Upper lobe of right lung (tissue), 1 donor: Measurements from ENCODE around the gene ITGB7. TPM values are rescaled to one million over a fixed set of nuclear protein-coding genes. Genes with fewer than 3 reads are reported as not detected.

Source experiments
- ATAC-seq: fragments of 200-7000 bp; cut with Tn5 transposase; one replicate; pipeline ENCODE4 v1.9.1; 2020; ENCODE audit warnings: mild to moderate bottlenecking, moderate library complexity
- DNase-seq: peaks from one replicate; pipeline ENCODE4 v3.0.0-alpha.2; 2020
- H3K27ac ChIP-seq: fragments of 200-600 bp; one replicate; pipeline ENCODE4 v1.8.0; 2022
- H3K27me3 ChIP-seq: fragments of 200-600 bp; one replicate; pipeline ENCODE4 v1.8.0; 2022; ENCODE audit warnings: mild to moderate bottlenecking
- H3K36me3 ChIP-seq: fragments of 200-600 bp; one replicate; pipeline ENCODE4 v1.8.0; 2022
- H3K4me1 ChIP-seq: fragments of 200-600 bp; one replicate; pipeline ENCODE4 v1.8.0; 2022
- H3K4me3 ChIP-seq: fragments of 200-600 bp; one replicate; pipeline ENCODE4 v1.8.0; 2022; ENCODE audit warnings: mild to moderate bottlenecking
- H3K9me3 ChIP-seq: fragments of 200-600 bp; one replicate; pipeline ENCODE4 v1.8.0; 2022
- intact Hi-C: fragments of 100-400 bp; cut with DNase I; formaldehyde crosslinking; loops from one replicate; pipeline ENCODE4 v1.11.0; 2022
- total RNA-seq: library from RNA; stranded (reverse); fragmentation: NEBNext Ultra II Directional; extraction: Animal tissue kit (Norgen Biotek cat#: 25700); gene quantifications from one replicate; pipeline ENCODE4 v1.2.1, GENCODE V29; 2021
- TF ChIP-seq, protein P1 (sequence below): fragments of 200-600 bp; IDR thresholded peaks from one replicate; pipeline ENCODE4 v1.8.0; 2022; ENCODE audit warnings: antibody characterized with exemption
- donor health status: DM: no; HTN: yes; CAD: no; lungs with severe emphysema.

The ITGB7 gene
- total RNA-seq, 1 donor from 2014 or later, result 7.7 TPM

DNA sequence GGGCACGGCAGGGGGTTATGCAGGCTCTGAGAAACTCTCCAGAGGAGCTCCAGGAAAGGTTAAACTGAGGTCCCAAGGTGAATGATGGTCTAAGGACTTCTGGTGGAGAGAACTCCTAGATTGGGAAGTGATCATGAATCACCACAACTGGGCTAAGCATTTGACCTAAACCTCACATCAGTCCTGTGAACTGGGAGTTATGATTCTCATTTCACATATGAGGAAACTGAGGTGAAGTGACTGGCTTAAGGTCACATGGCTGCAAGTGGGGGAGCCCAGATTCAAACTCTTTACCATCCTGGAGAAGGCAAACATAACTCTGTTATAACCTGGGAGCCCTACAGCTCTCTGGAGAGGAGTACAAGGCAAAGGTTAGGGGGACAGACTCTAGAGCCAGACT lies 20.8 kb upstream of the ITGB7 start:
- no peak overlapping the region for H3K27ac ChIP-seq
- no peak overlapping the region for H3K4me3 ChIP-seq
- ATAC-seq (no peak), DNase-seq (no peak)
- TF ChIP-seq, protein P1, sequence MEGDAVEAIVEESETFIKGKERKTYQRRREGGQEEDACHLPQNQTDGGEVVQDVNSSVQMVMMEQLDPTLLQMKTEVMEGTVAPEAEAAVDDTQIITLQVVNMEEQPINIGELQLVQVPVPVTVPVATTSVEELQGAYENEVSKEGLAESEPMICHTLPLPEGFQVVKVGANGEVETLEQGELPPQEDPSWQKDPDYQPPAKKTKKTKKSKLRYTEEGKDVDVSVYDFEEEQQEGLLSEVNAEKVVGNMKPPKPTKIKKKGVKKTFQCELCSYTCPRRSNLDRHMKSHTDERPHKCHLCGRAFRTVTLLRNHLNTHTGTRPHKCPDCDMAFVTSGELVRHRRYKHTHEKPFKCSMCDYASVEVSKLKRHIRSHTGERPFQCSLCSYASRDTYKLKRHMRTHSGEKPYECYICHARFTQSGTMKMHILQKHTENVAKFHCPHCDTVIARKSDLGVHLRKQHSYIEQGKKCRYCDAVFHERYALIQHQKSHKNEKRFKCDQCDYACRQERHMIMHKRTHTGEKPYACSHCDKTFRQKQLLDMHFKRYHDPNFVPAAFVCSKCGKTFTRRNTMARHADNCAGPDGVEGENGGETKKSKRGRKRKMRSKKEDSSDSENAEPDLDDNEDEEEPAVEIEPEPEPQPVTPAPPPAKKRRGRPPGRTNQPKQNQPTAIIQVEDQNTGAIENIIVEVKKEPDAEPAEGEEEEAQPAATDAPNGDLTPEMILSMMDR, result no peak
- no peaks in the 10 kb centered on the region for H3K27me3 ChIP-seq
- H3K4me1 ChIP-seq, result peaks cover 32% of the 10 kb centered on the region
- intact Hi-C loops, result no loop called here
- H3K36me3 ChIP-seq, result no peaks in the 10 kb centered on the region
- no peaks in the 10 kb centered on the region for H3K9me3 ChIP-seq

DNA sequence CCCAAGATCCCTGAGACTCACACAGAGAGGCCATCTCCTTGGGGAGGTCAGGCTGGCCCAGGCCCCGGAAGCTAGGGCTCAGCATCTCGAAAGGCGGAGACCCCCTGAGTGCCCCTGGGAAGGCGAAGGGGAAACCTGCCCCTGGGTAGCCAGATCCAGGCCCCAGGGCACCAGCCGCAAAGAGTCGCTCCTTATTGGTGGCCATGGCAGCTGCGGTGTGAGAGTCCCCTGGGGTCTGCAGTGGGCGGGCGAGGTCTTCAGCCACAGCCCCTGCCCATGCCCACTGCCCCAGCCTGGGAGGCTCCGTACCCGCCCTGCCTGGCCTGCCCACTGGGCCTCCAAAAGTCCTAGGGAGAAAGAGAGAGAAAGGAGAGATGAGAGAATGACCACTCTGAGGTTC lies 20.3 kb upstream of the ITGB7 start:
- no peak for ATAC-seq
- no peaks in the 10 kb centered on the region for H3K9me3 ChIP-seq
- intact Hi-C loops, result no loop called here
- TF ChIP-seq, protein P1, result no peak
- H3K36me3 ChIP-seq, result no peaks in the 10 kb centered on the region
- DNase-seq, result no peak
- H3K4me1 ChIP-seq, result peaks cover 32% of the 10 kb centered on the region
- H3K27me3 ChIP-seq, result no peaks in the 10 kb centered on the region
- H3K27ac ChIP-seq, result no peak overlapping the region
- H3K4me3 ChIP-seq, result no peak overlapping the region

GRCh38 chr12:53226815-53227214 lies 19.8 kb upstream of the ITGB7 start:
- H3K4me1 ChIP-seq, result peaks cover 35% of the 10 kb centered on the region
- intact Hi-C loops, result no loop called here
- TF ChIP-seq, protein P1, result no peak
- no peaks in the 10 kb centered on the region for H3K9me3 ChIP-seq
- no peak overlapping the region for H3K4me3 ChIP-seq
- H3K27me3 ChIP-seq, result no peaks in the 10 kb centered on the region
- DNase-seq (no peak), ATAC-seq (no peak)
- no peak overlapping the region for H3K27ac ChIP-seq
- no peaks in the 10 kb centered on the region for H3K36me3 ChIP-seq

DNA sequence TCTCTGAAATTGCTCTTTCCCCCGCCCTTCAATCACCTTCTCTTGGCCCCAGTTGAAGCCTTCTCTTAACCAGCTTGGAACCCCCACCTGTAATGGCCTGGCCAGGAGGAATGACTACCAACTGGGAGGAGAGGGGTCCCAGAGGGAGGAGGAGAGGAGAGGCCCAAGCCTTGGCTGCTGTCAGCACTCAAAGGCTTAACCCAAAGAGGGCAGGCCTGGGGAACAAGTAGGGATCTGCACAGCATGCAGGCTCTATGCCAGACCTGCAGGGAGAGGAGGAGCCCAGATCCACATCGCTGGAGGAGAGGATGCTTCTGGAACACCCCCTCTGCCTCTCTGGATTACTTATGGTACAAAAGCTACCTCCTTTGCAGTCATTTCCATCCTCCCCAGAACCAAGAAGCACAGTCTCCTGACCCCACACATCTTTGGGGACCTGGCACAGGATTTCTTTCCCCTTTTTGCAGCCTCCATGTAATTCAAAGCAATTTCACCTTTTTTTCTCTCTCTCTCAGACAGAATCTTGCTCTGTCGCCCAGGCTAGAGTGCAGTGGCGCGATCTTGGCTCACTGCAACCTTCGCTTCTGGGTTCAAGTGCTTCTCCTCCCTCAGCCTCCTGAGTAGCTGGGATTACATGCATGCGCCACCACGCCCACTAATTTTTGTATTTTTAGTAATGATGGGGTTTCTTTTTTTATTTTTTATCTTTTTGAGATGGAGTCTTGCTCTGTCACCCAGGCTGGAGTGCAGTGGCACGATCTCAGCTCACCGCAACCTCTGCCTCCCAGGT lies 18.8 kb upstream of the ITGB7 start:
- H3K27ac ChIP-seq, result no peak overlapping the region
- no peak for DNase-seq

GRCh38 chr12:53224897-53225634 lies 18.0 kb upstream of the ITGB7 start:
- Histone ChIP-seq H3K9me3 (no peaks in the 10 kb centered on the region), H3K4me1 (peaks cover 38% of the 10 kb centered on the region), H3K36me3 (no peaks in the 10 kb centered on the region), H3K4me3 (no peak overlapping the region), H3K27me3 (no peaks in the 10 kb centered on the region), H3K27ac (no peak overlapping the region)
- TF ChIP-seq, protein P1, result no peak
- intact Hi-C loops, result no loop called here
- DNase-seq (no peak), ATAC-seq (no peak)

More for the DNA sequence above, 18.8 kb upstream of the ITGB7 start:
- no peak for ATAC-seq
- Histone ChIP-seq H3K36me3 (no peaks in the 10 kb centered on the region), H3K4me1 (peaks cover 38% of the 10 kb centered on the region), H3K4me3 (no peak overlapping the region), H3K27me3 (no peaks in the 10 kb centered on the region), H3K9me3 (no peaks in the 10 kb centered on the region)
- TF ChIP-seq, protein P1, result no peak
- intact Hi-C loops, result no loop called here
